ENCODE results near the gene MZB1. TPM values are rescaled to one million over a fixed set of nuclear protein-coding genes. Genes with fewer than 3 reads are reported as not detected.

The MZB1 gene
- polyA plus RNA-seq, 1 of the 3 experiments (the other 2 are of a cell fraction), result not detected

DNA sequence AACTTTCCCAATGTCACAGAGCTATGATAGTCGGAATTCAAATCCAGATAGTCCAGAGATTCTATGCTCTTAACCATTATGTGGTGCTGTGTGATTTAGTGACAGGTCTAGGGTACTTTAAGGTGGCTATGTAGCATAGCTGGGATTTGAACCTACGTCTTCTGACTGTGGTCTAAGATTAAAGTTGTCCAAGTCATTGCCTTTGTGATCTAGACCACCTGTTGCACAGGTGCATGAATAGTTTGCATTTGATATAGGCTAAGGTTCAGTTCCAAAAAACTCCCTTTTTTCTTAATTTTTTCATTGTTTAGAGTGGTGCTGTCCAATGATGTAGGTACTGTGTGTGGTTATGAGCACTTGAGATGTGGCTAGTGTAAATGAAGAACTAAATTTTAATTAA lies 45.5 kb downstream of the MZB1 start:
- H4K20me1 ChIP-seq (ENCODE audit: insufficient read depth), result peaks cover 67% of the 10 kb centered on the region
- peaks cover 17% of the 10 kb centered on the region for H3F3A ChIP-seq (replicated peaks; ENCODE audit: insufficient read depth)
- H3K79me2 ChIP-seq (ENCODE audit: insufficient read depth), result peaks cover 73% of the 10 kb centered on the region
- H3K27ac ChIP-seq (ENCODE audit: low read depth in 2 of 2, low read length in 1 of 2), result no peak overlapping the region
- H3K27me3 ChIP-seq (ENCODE audit: insufficient read depth), result no peaks in the 10 kb centered on the region
- no peak overlapping the region for H3K9ac ChIP-seq
- DNase-seq, result no peak
- no peak overlapping the region for H3K4me3 ChIP-seq (ENCODE audit: low read depth in 2 of 2, low read length in 1 of 2)
- no peaks in the 10 kb centered on the region for H3K9me3 ChIP-seq
- CTCF ChIA-PET, result no interaction called here
- TF ChIP-seq, protein P1, sequence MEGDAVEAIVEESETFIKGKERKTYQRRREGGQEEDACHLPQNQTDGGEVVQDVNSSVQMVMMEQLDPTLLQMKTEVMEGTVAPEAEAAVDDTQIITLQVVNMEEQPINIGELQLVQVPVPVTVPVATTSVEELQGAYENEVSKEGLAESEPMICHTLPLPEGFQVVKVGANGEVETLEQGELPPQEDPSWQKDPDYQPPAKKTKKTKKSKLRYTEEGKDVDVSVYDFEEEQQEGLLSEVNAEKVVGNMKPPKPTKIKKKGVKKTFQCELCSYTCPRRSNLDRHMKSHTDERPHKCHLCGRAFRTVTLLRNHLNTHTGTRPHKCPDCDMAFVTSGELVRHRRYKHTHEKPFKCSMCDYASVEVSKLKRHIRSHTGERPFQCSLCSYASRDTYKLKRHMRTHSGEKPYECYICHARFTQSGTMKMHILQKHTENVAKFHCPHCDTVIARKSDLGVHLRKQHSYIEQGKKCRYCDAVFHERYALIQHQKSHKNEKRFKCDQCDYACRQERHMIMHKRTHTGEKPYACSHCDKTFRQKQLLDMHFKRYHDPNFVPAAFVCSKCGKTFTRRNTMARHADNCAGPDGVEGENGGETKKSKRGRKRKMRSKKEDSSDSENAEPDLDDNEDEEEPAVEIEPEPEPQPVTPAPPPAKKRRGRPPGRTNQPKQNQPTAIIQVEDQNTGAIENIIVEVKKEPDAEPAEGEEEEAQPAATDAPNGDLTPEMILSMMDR (IDR thresholded peaks at IDR 0.05), result no peak
- TF ChIP-seq FOSL2 (IDR thresholded peaks at IDR 0.05; ENCODE audit: borderline replicate concordance, low read depth) (no peak), NRF1 (IDR thresholded peaks at IDR 0.05; ENCODE audit: low read depth, low read length) (no peak), RFX5 (IDR thresholded peaks at IDR 0.05; ENCODE audit: low read length) (no peak), FOXJ3 (CRISPR knock-in tag; IDR thresholded peaks at IDR 0.05) (no peak), YY1 (IDR thresholded peaks at IDR 0.05; ENCODE audit: low read depth) (no peak), SMC3 (IDR thresholded peaks at IDR 0.05; ENCODE audit: low read depth, low read length) (no peak), TCF12 (IDR thresholded peaks at IDR 0.05) (no peak), SIN3A (IDR thresholded peaks at IDR 0.05; ENCODE audit: borderline replicate concordance, low read depth, low read length) (no peak), TAF1 (IDR thresholded peaks at IDR 0.05; ENCODE audit: borderline replicate concordance, low read depth, low read length) (no peak), RAD21 (IDR thresholded peaks at IDR 0.05; ENCODE audit: low read length) (no peak)
- TF ChIP-seq, protein P2, sequence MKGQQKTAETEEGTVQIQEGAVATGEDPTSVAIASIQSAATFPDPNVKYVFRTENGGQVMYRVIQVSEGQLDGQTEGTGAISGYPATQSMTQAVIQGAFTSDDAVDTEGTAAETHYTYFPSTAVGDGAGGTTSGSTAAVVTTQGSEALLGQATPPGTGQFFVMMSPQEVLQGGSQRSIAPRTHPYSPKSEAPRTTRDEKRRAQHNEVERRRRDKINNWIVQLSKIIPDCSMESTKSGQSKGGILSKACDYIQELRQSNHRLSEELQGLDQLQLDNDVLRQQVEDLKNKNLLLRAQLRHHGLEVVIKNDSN (IDR thresholded peaks at IDR 0.05; ENCODE audit: borderline replicate concordance, low read depth), result no peak
- TF ChIP-seq, protein P3, sequence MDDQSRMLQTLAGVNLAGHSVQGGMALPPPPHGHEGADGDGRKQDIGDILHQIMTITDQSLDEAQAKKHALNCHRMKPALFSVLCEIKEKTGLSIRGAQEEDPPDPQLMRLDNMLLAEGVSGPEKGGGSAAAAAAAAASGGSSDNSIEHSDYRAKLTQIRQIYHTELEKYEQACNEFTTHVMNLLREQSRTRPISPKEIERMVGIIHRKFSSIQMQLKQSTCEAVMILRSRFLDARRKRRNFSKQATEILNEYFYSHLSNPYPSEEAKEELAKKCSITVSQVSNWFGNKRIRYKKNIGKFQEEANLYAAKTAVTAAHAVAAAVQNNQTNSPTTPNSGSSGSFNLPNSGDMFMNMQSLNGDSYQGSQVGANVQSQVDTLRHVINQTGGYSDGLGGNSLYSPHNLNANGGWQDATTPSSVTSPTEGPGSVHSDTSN (IDR thresholded peaks at IDR 0.05), result no peak
- TF ChIP-seq, protein P4, sequence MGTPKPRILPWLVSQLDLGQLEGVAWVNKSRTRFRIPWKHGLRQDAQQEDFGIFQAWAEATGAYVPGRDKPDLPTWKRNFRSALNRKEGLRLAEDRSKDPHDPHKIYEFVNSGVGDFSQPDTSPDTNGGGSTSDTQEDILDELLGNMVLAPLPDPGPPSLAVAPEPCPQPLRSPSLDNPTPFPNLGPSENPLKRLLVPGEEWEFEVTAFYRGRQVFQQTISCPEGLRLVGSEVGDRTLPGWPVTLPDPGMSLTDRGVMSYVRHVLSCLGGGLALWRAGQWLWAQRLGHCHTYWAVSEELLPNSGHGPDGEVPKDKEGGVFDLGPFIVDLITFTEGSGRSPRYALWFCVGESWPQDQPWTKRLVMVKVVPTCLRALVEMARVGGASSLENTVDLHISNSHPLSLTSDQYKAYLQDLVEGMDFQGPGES (IDR thresholded peaks at IDR 0.05; ENCODE audit: low read depth, low read length), result no peak
- TF ChIP-seq, protein P5, sequence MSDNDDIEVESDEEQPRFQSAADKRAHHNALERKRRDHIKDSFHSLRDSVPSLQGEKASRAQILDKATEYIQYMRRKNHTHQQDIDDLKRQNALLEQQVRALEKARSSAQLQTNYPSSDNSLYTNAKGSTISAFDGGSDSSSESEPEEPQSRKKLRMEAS (IDR thresholded peaks at IDR 0.05; ENCODE audit: low read depth), result no peak
- POLR2A ChIA-PET, result no interaction called here
- peaks cover 0 to 9% of the 10 kb centered on the region in 2 experiments for H3K36me3 ChIP-seq (replicated peaks in 1 of 2; ENCODE audit: control insufficient read depth in 1 of 2, insufficient read depth in 2 of 2, low read length in 1 of 2)
- no peak overlapping the region for H2AFZ ChIP-seq (ENCODE audit: low read depth)
- H3K4me1 ChIP-seq (ENCODE audit: control insufficient read depth in 1 of 2, insufficient read depth in 2 of 2, low read depth in 1 of 2, low read length in 1 of 2), result peaks cover 0 to 5% of the 10 kb centered on the region in 2 experiments; a peak in 2 of 4 replicates
- 98% methylated on average over 2 of the region's 2 CpGs for WGBS (ENCODE audit: low lambda C conversion rate)
- H3K4me2 ChIP-seq, result peak overlapping the region; percentile 97
- no peaks in the 10 kb centered on the region for H3K9me2 ChIP-seq

Data from SK-N-SH (cell line).